ENCODE results near the gene FLYWCH2. TPM values are rescaled to one million over a fixed set of nuclear protein-coding genes. Genes with fewer than 3 reads are reported as not detected.

The FLYWCH2 gene
- total RNA-seq, 1 experiment from 2014 or later = 33.7 TPM

DNA sequence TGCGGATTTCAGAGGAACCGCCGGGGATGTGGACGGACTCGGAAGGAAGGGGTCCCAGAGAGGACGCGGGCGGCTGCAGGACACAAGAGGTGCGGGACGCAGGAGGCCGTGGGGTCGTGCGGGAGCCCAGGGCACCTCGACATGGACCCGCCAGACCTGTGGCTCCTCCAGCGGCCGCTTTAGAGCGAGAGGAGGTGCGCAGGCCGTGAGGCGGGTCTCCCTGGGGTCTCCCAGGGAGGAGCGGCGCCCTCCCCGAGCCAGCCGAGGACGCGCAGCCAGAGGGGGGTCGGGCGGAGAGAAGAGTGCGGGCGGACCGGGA lies 21.9 kb downstream of the FLYWCH2 start:
- no peaks in the 10 kb centered on the region for H3K9me3 ChIP-seq (ENCODE audit: control insufficient read depth in 1 of 2, insufficient read depth in 1 of 2, low read depth in 1 of 2, low read length in 2 of 2)
- RAD21 ChIA-PET (ENCODE audit: low non-redundant PET in 1 of 2, low total read pairs in 2 of 2, uncharacterized antibody in 2 of 2, unreplicated experiment in 2 of 2) = no interaction called here
- H3K4me3 ChIP-seq (replicated peaks in 1 of 2; ENCODE audit: low read depth in 1 of 2, low read length in 2 of 2) = peak overlapping the region; percentile 76 to 93
- CTCF ChIA-PET = interaction anchor here (1.0 to 2.9 kb wide), 4 partner anchors 22 to 127 kb away, joined by 5 to 10 read pairs (median 6); no protein-coding TSS in a partner anchor
- peak overlapping the region; percentile 85 for H3K4me2 ChIP-seq (ENCODE audit: low read length)
- peak overlapping the region; percentile 97 for H3K27ac ChIP-seq (ENCODE audit: low read depth, low read length)
- TF ChIP-seq EGR1 (IDR thresholded peaks at IDR 0.05; ENCODE audit: low read depth) (no peak), ZFX (IDR thresholded peaks at IDR 0.05) (peak; percentile 52; the same call in 1 of the 2 replicates)
- ATAC-seq = no peak
- H3K79me2 ChIP-seq (ENCODE audit: insufficient read depth, low read length) = no peaks in the 10 kb centered on the region
- peaks cover 12 to 22% of the 10 kb centered on the region in 2 experiments for H3K4me1 ChIP-seq (ENCODE audit: control insufficient read depth in 1 of 2, insufficient read depth in 2 of 2, low read length in 2 of 2)
- no peaks in the 10 kb centered on the region for H3K27me3 ChIP-seq (ENCODE audit: insufficient read depth, low read length)
- no peaks in the 10 kb centered on the region for H3K36me3 ChIP-seq (ENCODE audit: control insufficient read depth in 1 of 2, insufficient read depth in 2 of 2, low read length in 2 of 2)
- POLR2A ChIA-PET = interaction anchor here (0.9 to 1.9 kb wide), 9 partner anchors 11 to 123 kb away, joined by 3 to 39 read pairs (median 5); partner anchors contain the start of genes FLYWCH2, HCFC1R1, PRSS22 and THOC6
- no peaks in the 10 kb centered on the region for H3K9me2 ChIP-seq (ENCODE audit: insufficient read depth)
- no peak for DNase-seq (ENCODE audit: low read depth, low spot score)
- intact Hi-C loops (cut with micrococcal nuclease) = loop anchor here (1.0 to 2.0 kb wide), 2 partner anchors 23 to 66 kb away; no protein-coding TSS in a partner anchor
- peak overlapping the region; percentile 90 for H3K9ac ChIP-seq (ENCODE audit: low read length)
- no peak overlapping the region for H2AFZ ChIP-seq (ENCODE audit: low read depth, low read length, poor library complexity, severe bottlenecking)
- H4K20me1 ChIP-seq (ENCODE audit: insufficient read depth) = no peaks in the 10 kb centered on the region
- BruUV-seq (replicated peaks) = TSS peak; percentile 93

- H3K27ac ChIP-seq (ENCODE audit: low read depth, low read length) = peak overlapping the region; percentile 97
These were observed 22.4 kb downstream of the FLYWCH2 start for GRCh38 chr16:2905241-2905987.

More at GRCh38 chr16:2905241-2905987, 22.4 kb downstream of the FLYWCH2 start:
- intact Hi-C loops (cut with micrococcal nuclease) = loop anchor here (1.0 to 2.0 kb wide), 2 partner anchors 23 to 67 kb away; no protein-coding TSS in a partner anchor
- H2AFZ ChIP-seq (ENCODE audit: low read depth, low read length, poor library complexity, severe bottlenecking) = no peak overlapping the region
- DNase-seq (ENCODE audit: low read depth, low spot score) (peak; percentile 99), ATAC-seq (peak; percentile 78)
- peak; percentile 23; the same call in 1 of the 2 replicates for TF ChIP-seq ZFX (IDR thresholded peaks at IDR 0.05)
- no peak for TF ChIP-seq CBX3 (IDR thresholded peaks at IDR 0.05; ENCODE audit: low read depth)
- no peak for TF ChIP-seq JUND (IDR thresholded peaks at IDR 0.05)
- TF ChIP-seq FOSL1 (IDR thresholded peaks at IDR 0.05; ENCODE audit: low read depth) = no peak
- no peak for TF ChIP-seq SP1 (IDR thresholded peaks at IDR 0.05; ENCODE audit: low read depth)
- TF ChIP-seq EZH2phosphoT487 (IDR thresholded peaks at IDR 0.05; ENCODE audit: borderline replicate concordance) = no peak
- peak; percentile 98 for TF ChIP-seq POLR2A (IDR thresholded peaks at IDR 0.05; ENCODE audit: borderline replicate concordance, extremely low read depth, insufficient read depth, insufficient read length)
- TF ChIP-seq POLR2AphosphoS5 (IDR thresholded peaks at IDR 0.05; ENCODE audit: low read depth, low read length) = peak; percentile 100
- TF ChIP-seq, protein P1, sequence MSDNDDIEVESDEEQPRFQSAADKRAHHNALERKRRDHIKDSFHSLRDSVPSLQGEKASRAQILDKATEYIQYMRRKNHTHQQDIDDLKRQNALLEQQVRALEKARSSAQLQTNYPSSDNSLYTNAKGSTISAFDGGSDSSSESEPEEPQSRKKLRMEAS (IDR thresholded peaks at IDR 0.05) = no peak
- peak; percentile 76 for TF ChIP-seq YY1 (IDR thresholded peaks at IDR 0.05; ENCODE audit: extremely low read depth, insufficient replicate concordance, low read depth, low read length)
- no peak for TF ChIP-seq RAD21 (IDR thresholded peaks at IDR 0.05; ENCODE audit: low read depth)
- peak; percentile 69 for TF ChIP-seq ZBTB33 (IDR thresholded peaks at IDR 0.05; ENCODE audit: extremely low read depth, insufficient replicate concordance, low read length)
- no peak for TF ChIP-seq ZNF274 (IDR thresholded peaks at IDR 0.05; ENCODE audit: low read depth, low read length)
- TF ChIP-seq TCF7L2 (IDR thresholded peaks at IDR 0.05; ENCODE audit: borderline replicate concordance, extremely low read depth, insufficient read depth, insufficient read length) = peak; percentile 64
- no peaks in the 10 kb centered on the region for H3K27me3 ChIP-seq (ENCODE audit: insufficient read depth, low read length)
- BruUV-seq (replicated peaks) = no TSS peak
- H3K9ac ChIP-seq (ENCODE audit: low read length) = peak overlapping the region; percentile 90
- peaks cover 12 to 22% of the 10 kb centered on the region in 2 experiments for H3K4me1 ChIP-seq (ENCODE audit: control insufficient read depth in 1 of 2, insufficient read depth in 2 of 2, low read length in 2 of 2)
- peak overlapping the region; percentile 76 to 93 for H3K4me3 ChIP-seq (replicated peaks in 1 of 2; ENCODE audit: low read depth in 1 of 2, low read length in 2 of 2)
- POLR2A ChIA-PET = interaction anchor here (0.6 to 1.9 kb wide), 19 partner anchors 10 to 123 kb away, joined by 3 to 39 read pairs (median 4); partner anchors contain the start of genes FLYWCH2, HCFC1R1, PRSS22 and THOC6
- peak overlapping the region; percentile 85 for H3K4me2 ChIP-seq (ENCODE audit: low read length)
- H3K9me2 ChIP-seq (ENCODE audit: insufficient read depth) = no peaks in the 10 kb centered on the region
- CTCF ChIA-PET = interaction anchor here (0.5 to 2.9 kb wide), 7 partner anchors 11 to 126 kb away, joined by 3 to 10 read pairs (median 6); partner anchors contain the start of gene FLYWCH2
- H3K79me2 ChIP-seq (ENCODE audit: insufficient read depth, low read length) = no peaks in the 10 kb centered on the region
- RAD21 ChIA-PET (ENCODE audit: low non-redundant PET in 1 of 2, low total read pairs in 2 of 2, uncharacterized antibody in 2 of 2, unreplicated experiment in 2 of 2) = no interaction called here
- no peaks in the 10 kb centered on the region for H4K20me1 ChIP-seq (ENCODE audit: insufficient read depth)
- no peaks in the 10 kb centered on the region for H3K36me3 ChIP-seq (ENCODE audit: control insufficient read depth in 1 of 2, insufficient read depth in 2 of 2, low read length in 2 of 2)
- no peaks in the 10 kb centered on the region for H3K9me3 ChIP-seq (ENCODE audit: control insufficient read depth in 1 of 2, insufficient read depth in 1 of 2, low read depth in 1 of 2, low read length in 2 of 2)
